Measurements from ENCODE around the gene DNAJB8.

Gene DNAJB8

DNA sequence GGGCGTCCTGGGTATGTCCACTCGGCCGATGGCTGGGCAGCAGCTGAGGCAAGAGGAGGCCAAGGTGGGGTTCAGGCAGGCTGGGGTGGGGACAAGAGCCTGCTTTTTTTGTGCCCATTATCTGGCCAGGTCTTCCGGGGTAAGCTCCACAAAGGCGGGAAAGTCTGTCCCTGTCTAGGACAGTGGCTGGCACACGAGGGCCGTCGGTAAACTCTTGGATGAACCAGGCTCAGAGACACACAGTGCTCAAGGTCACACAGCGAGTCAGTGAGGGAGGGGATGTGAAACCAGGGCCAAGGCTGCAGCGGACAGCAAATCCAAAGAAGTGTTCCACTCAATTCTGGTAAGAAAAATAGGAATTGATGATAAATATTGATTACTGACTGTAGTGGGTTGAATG is 2.9 kb downstream of the DNAJB8 start:
- no peak for DNase-seq

DNA sequence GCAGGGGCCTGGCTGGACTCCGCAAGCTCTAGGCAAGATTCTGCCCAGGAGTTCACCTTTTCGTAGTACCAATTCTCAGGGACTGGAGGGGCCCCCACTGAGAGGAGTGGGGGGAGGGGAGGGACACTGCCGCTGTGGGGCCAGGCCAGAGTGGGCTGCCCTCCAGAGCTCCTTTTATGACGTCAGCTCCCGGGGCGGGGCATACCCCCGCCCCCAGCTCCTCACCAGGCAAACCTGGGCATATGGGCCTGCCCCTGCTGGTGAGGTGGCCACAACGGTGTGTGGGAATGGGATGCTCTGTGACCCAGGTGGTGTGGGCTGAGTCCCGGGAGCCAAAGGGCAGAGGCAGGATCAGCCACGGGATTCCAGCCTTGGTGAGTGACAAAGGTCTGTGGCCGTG is 3.3 kb downstream of the DNAJB8 start:
- no peak for DNase-seq

DNA sequence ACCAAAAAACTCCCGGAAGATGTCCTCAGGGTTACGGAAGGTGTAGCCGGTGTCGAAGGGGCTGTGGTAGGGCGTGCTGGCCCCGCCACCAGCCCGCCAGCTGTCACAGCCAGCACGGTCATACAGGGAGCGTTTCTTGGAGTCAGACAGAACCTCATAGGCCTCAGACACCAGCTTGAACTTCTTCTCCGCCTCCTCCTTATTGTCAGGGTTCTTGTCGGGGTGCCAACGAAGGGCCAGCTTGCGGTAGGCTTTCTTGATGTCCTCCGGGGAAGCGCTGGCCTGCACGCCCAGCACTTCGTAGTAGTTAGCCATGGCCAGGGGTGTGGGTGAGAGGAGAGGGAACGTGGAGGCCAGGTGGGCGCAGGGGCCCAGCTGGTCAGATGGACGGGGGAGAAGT is 3.8 kb downstream of the DNAJB8 start:
- no peak for DNase-seq

GRCh38 chr3:128462341-128462910 is 4.3 kb downstream of the DNAJB8 start:
- no peak for DNase-seq

- no peak for DNase-seq
Observed at GRCh38 chr3:128461731-128462130, 5.0 kb downstream of the DNAJB8 start.

- DNase-seq, result no peak
Observed at GRCh38 chr3:128459461-128459820, 7.2 kb downstream of the DNAJB8 start.

DNA sequence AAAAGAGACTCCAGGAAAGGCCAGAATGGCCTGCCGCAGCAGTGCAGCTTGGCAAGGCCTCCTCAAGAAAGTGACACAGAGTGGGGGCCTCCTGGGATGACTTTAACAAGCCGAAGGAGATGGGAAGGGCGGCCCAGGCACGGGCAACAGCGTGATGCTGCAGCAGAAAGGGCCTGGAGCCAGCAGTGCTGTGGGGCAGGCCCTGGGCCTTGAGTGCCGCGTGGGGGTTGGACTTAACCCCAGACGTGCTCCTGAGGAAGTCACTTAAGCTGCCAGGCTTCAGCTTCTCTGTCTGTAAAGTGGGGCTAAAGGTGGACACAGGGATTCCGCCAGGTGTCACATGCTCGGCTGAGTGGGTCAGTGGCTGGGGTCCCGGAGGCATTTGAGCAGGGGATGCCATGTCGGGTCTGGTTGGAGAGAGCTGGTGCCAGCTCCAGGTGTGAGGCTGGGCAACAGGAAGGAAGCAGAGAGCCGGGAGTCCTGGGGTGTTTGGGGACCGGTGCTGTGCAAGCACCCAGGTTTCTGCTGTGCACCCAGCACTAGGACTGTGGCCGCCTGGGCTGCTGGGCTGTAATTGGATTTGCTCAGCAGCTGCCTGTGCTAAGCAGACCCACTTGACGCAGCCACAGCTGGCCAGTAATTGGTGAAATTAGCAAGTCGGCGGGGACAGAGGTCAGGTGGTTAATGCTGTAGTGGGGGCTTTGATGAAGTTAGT is 7.8 kb downstream of the DNAJB8 start:
- DNase-seq, result no peak

DNA sequence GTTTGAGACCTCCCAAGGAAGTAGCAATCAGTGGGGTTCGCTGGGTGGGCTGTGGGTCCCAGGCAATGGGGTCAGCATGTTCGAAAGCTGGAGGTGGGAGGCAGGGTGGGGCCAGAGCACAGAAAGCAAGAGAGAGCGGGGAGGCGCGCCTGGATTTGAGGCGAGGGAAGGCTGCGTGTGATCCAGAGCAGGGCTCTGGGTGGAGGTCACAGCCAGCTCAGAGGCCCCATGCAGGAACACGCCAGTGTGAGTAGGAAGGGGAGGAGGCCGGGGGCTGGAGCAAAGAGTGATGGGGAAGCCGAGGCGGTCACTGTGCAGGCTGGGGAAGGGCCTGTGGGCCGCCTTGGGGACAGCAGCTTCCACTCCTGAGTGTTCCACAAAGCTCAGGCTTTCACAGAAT is 8.8 kb downstream of the DNAJB8 start:
- DNase-seq, result no peak

GRCh38 chr3:128456776-128457715 is 9.6 kb downstream of the DNAJB8 start:
- DNase-seq, result no peak

- DNase-seq, result no peak
Observed at GRCh38 chr3:128455786-128456748, 10.6 kb downstream of the DNAJB8 start.

DNA sequence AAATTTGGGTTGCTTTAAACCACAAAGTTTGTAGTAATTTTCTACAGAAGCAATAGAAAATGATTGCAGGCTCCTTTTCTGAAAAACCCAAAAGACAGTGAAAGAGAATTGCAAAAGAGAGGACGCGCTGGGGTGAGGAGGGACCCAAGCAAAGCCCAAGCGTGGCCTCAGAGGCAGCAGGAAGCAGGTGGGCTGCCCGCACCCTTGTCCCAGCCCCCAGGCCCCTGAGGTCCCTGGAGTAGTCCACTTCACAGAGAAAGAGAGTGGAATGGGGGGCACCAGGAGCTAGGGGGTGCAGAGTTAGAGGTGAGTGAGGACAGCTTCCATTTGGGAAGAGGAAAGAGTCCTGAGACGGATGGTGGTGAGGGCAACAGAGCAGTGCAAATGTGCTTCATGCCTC is 11.6 kb downstream of the DNAJB8 start:
- no peak for DNase-seq

DNA sequence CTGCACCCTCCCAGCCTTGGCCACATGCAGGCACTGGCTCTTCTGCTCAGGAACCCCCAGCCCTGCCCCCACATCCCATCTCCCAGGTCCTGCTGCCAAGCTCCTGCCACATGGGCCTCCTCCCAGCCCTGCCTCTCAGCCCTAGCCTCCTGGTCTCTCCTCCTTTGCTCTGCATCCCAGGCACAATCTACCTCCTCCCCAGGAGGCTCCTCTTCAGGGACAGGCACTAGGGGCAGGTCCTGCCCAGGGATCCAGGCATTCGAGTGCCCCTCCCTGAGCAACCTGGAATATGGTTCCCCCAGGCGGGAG is 12.4 kb downstream of the DNAJB8 start:
- no peak for DNase-seq

DNA sequence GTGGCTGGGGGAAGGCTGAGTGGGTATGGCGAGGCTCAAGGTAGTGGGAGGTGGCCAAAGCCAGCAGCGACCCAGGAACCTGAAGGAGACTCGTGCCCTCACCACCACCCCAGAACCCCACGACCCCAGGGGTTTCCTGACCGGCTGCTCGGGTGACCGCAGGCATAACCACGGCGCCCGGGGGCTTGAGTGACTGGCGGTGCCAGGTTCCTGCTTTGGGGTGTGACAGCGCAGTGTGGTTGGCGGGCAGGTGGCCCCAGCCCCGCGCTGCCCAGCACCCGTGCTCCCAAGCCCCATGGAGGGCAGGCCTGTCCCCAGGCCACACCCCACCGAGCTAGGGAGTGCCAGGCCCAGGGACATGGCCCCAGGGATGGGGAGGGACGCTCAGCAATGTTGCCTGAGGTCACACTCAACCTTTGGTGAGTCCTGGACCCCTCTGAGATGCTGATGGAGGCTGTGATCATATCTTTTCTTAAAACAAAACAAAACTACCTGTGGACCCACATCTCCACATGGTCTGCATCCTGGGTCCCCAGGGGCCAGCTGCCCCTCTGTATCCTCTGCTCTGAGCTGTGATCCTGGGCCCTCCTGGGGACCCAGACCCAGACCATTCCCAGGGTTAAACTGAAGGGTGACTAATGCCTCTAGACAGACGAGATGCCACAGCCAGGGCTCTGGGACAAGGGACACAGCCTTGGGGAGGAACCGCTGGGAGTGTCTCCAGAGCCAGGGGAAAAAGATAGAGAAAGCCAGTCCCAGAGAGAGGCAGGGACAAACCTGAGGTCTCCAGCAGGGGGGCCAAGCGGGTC is 13.0 kb downstream of the DNAJB8 start:
- no peak for DNase-seq

GRCh38 chr3:128452678-128453275 is 13.9 kb downstream of the DNAJB8 start:
- no peak for DNase-seq

GRCh38 chr3:128452120-128452519 is 14.6 kb downstream of the DNAJB8 start:
- no peak for DNase-seq

- no peak for DNase-seq
Observed at GRCh38 chr3:128449111-128449638, 17.5 kb downstream of the DNAJB8 start.

DNA sequence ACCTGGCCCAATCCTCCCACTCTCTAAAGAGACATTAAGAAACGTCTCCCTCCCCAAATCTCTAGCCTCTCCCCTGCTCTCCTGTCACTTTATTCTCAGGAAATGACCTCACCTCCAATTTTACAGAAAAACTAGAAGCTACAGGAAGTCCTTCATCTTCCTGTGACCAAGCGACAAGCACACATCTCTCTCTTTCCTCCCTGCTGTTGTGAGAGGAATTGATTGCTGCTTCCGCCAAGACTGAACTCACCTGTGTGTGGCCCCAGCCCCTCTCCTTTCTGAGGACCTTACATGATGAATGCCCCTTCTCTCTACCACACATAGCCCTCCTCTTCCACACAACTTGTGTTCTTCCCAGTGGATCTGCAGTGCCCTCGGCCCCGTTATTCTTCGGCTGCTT is 18.2 kb downstream of the DNAJB8 start:
- DNase-seq, result no peak

- no peak for DNase-seq
Observed at GRCh38 chr3:128447561-128448013, 19.1 kb downstream of the DNAJB8 start.

- DNase-seq, result no peak
Observed at GRCh38 chr3:128446821-128447220, 19.9 kb downstream of the DNAJB8 start.

GRCh38 chr3:128445357-128445756 is 21.3 kb downstream of the DNAJB8 start:
- DNase-seq, result no peak

DNA sequence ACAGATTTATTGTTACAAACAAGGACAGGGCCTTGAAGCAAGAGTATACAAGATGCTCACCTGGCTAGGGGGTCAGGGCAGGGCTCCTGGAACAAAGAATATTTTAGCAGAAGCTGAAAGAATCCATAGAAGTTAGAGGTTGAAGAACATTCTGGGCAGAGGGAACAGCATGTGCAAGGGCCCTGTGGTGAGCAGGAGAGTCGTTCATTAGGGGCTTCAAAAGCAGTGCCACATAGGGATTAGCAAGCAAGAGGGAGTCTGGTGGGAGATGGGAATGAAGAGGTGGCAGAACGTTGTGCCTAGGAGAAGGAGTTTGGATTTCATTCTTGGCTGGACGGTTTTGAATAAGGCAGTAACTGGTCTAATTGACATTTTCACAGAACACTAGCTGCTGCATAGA is 22.9 kb downstream of the DNAJB8 start:
- no peak for DNase-seq
